Kidney capillary endothelial cell (primary cell): ENCODE results near the gene ROMO1.
"Not testable (repeated sequence)": the region's sequence is repeated elsewhere in the genome, so short reads cannot be mapped to it uniquely, and the experiment has no call there.

Experiments
- DNase-seq: peaks from one replicate; pipeline ENCODE4 v3.0.0-alpha.2; 2018; ENCODE audit warnings: low spot score

The ROMO1 gene

DNA sequence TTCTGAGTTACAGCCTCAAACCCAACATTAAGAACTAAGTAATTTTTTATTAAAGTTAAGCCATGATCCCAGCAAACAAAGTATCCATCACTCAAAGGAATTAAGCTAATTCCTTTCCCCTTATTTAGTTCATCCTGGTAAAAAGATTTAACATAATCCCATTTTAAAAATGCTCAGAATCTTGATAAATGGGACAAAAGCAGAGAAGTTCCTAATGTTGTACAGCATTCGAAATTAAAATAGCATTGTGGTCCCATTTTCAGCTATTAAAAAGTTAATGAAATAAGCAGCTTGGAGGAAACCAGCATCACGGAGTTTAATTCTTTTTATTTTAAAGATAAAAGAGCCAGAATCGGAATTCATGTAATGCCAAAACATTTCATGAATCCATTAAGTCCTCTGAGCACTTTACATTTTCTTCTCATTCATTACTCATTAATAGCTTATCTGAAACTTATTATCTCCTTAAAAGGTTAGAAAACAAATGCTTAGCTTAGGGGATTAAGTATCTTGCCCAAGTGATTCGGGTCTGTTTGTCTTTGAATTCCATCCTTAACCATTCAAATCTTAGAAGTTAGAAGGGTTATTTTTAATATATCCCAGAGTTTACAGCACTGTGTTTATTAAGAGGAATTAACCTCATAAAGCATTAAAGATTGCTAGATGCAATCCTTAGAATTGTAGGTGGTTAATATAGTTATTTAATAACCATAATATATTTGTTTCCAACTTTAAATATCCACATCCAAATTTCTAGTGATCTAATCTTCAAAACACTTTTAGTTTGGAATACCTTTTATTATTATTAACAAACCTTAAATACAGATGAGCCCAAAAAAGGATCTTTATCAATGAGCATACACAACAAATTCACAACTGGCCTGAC, 31.6 kb downstream of the ROMO1 start:
- no peak for DNase-seq

DNA sequence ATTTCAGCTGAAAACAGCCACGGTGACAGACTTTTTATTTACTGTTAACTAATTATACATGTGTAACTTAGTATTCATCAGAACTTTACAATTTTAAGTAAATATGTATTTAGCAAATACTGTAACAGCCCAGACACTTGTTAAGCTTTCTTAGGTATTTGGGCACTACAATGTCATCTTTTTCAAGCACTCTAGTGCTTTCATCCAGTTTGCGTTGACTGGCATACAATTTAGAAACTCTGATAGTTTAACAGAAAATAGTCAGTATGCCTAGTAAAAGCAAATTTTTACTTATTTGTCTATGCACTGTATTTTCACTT, 32.2 kb downstream of the ROMO1 start:
- DNase-seq, result no peak

GRCh38 chr20:35731862-35732643, 32.8 kb downstream of the ROMO1 start:
- DNase-seq, result no peak

DNA sequence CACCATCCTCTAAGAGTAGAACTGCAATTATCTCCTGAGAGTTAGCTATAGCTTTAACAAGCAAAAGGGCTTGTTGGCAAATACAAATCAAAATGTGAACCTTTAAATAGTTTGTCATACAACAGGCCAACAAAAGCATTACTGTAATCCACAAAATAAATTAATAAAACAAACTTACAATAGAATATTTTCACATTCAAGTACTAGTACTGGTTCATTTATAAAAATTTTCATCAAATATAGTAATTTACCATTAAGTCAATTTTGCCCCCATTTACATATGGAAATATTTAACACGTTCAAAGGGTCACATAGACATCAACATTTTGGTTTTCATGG, 33.4 kb downstream of the ROMO1 start:
- no peak for DNase-seq

- DNase-seq, result no peak
Measured at GRCh38 chr20:35734374-35734773, 35.2 kb downstream of the ROMO1 start.

DNA sequence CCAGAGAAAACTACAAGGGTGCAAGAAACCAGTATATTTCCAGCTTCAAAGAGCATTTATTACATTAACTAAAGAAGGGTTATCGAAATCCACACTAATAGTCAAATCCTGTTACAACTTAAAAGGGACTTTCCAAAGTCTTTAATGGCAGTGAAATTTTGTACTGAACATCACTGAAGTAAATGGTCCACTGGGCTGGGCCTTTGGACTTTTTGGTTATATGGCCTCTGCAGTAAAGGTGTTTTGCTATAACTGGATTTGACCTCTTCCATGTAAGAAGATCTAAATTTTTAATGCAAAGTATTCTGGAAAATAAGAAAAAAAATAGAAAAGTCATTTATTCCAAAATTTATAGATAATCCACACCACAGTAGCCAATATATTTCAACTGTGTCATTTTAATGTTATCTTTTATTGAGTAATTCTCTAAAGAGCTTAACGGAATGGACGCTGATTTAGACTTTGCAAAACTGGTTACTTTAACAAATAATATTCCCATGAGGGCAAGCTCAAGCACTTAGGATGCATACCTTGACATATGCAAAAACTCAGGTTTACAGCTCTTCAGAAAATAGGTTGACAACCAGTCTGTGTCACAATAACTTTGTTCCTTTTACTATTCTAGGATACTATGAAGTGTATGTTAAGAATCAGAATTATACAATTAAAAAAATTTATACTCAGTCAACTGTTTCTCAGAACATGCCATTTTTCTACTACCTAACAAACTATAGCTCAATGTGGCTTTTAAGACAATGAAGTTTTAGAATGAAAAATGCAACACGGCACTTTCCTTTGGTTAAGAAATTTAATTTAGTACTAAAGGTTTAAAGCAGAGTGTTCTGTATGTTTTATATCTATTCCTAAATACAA, 35.8 kb downstream of the ROMO1 start:
- no peak for DNase-seq

GRCh38 chr20:35735826-35736470, 36.7 kb downstream of the ROMO1 start:
- no peak for DNase-seq

- no peak for DNase-seq
Measured at GRCh38 chr20:35737865-35738333, 38.7 kb downstream of the ROMO1 start.

GRCh38 chr20:35738410-35739179, 39.4 kb downstream of the ROMO1 start:
- DNase-seq, result no peak

- DNase-seq, result peak; percentile 52
Measured at GRCh38 chr20:35739294-35740163, 40.3 kb downstream of the ROMO1 start.

- DNase-seq, result peak; percentile 100
Measured at GRCh38 chr20:35741892-35742740, 42.9 kb downstream of the ROMO1 start, which contains the start of gene RBM39. Gene RBM39, minus strand, starts transcription at chr20:35742260. Its CDS starts 1,386 bp downstream, at chr20:35740874.

DNA sequence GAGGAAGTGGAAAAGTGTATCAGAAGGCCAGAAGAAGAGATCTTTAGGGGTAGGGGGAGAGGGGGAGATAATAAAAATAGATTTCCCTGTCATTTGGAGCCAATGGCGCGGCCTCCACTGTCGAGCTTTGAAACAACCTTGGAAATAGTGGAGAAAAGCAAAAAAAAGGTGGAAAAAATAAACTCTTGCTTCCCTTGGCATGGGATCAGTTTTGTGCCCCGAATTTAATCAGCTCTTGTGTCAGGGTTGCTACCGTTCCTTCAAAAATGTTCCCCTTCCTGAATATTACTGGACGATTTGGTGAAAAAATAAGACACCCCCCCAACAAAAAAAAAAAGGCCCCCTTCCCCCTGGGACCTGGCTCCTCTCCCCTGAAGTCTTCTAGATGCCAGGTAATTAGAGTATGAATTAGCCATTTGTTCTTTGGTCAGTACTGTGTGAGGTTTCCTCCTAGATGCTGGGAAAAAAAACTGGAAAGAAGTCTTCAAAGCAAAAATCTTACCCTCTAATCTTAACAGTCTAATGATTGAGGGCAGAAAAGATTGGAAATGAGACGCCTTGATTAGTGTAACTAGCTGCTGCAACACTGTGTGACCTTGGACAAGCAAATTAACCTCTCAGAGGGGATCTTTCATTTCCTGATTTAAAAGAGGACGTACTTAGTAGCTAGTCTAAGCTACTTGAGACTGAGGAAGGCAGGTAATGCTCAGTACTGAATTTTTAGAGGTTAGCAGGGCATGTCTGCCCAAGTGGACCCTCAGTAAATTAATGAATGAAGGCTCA, 43.7 kb downstream of the ROMO1 start:
- DNase-seq, result peak; percentile 34

DNA sequence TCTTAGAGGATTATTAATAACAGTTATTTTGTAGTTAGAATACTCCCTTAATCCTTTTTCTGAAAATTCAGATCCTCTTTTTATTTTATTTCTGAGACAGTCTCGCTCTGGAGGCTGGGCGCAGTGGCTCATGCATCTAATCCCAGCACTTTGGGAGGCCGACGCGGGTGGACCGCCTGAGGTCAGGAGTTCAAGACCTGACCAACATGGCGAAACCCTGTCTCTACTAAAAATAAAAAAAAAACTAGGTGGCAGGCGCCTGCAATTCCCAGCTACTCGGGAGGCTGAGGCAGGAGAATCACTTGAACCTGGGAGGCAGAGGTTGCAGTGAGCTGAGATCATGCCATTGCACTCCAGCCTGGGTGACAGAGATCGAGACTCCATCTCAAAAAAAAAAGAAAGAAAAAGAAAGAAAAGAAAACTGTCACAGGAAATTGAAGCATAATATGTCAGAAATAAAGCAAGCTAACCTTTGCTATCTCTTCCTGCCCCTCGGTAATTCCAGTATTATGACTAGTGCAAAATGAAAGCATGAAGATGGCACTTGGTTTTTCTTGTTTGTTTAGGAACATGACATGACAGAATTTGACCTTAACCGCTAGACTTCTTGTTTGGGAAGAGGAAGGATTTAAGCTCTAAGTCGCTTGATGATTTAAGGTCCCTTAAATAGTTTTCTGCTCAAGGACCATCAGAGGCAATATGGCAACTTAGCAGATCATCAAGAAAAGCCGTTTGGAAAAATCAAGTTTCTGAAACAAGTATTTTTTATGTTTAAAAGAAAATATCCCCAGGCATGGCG, 44.7 kb downstream of the ROMO1 start:
- no peak for DNase-seq

DNA sequence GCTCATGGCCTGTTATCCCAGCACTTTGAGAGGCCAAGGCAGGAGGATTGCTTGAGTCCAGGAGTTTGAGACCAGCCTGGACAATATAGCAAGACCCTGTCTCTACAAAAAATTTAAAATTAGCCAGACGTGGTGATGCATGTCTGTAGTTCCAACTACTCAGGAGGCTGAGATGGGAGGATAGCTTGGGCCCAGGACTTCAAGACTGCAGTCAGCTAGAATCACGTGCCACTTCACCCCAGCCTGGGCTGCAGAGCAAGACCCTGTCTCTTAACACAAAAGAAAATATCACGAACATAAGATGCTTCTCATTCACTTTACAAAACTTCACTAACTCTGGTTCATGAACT, 45.3 kb downstream of the ROMO1 start:
- not testable (repeated sequence) for DNase-seq
